BE2C (cell line): Measurements from ENCODE around the gene ADGRA3.

Source experiments
- DNase-seq: peaks from one replicate; pipeline ENCODE4 v3.0.0-alpha.2; 2020
- H3K27me3 ChIP-seq: fragments of 250-450 bp; sonication (Bioruptor Pico); 2 replicates; pipeline ENCODE4 v1.5.1; 2020; ENCODE audit warnings: mild to moderate bottlenecking
- H3K36me3 ChIP-seq: fragments of 250-450 bp; sonication (Bioruptor Pico); 2 replicates; pipeline ENCODE4 v1.5.1; 2020; ENCODE audit warnings: mild to moderate bottlenecking
- H3K4me1 ChIP-seq: fragments of 250-450 bp; sonication (Bioruptor Pico); 2 replicates; pipeline ENCODE4 v1.5.1; 2020
- H3K4me3 ChIP-seq: 2 replicates; pipeline ENCODE4 v1.5.1; 2011; ENCODE audit warnings: low read depth, low read length
- H3K9me3 ChIP-seq: fragments of 250-450 bp; sonication (Bioruptor Pico); 2 replicates; pipeline ENCODE4 v1.5.1; 2020
- TF ChIP-seq, protein P1 (sequence below): IDR thresholded peaks from 2 replicates; pipeline ENCODE4 v1.5.1; 2012; ENCODE audit warnings: mild to moderate bottlenecking, low read depth, low read length

Gene ADGRA3

DNA sequence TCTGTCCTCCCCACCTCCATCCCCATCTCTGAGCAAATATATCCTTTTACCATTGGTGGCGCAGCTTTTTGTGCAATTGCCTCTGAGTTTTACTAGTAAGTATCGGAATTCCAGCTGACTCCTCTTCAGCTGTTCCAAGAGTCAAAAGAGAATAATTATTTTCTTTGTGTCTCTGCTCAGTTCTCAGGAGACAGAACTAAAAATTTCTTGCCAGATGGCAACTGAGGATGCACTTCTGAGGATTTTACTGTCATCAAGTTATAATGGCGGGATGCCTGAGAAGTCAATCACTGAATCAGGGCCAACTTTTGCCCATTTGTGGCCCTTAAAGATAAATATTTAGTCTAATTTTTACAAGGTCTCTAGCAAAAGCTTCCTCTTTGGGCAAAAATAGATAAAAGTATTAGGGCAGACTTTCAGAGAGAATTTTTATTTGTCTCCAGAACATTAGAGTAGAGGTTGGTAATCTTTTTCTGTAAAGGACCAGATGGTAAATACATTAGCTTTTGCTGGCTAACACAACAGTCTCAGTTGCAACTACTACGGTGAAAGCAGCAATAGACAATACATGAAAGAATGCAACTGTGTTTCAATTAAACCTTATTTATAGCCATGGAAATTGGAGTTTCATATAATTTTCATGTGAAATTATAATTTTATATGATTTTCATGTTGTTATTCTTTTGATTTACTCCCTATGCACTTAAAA lies 15.6 kb upstream of the ADGRA3 start:
- H3K27me3 ChIP-seq, result no peaks in the 10 kb centered on the region
- H3K36me3 ChIP-seq, result no peaks in the 10 kb centered on the region
- TF ChIP-seq, protein P1, sequence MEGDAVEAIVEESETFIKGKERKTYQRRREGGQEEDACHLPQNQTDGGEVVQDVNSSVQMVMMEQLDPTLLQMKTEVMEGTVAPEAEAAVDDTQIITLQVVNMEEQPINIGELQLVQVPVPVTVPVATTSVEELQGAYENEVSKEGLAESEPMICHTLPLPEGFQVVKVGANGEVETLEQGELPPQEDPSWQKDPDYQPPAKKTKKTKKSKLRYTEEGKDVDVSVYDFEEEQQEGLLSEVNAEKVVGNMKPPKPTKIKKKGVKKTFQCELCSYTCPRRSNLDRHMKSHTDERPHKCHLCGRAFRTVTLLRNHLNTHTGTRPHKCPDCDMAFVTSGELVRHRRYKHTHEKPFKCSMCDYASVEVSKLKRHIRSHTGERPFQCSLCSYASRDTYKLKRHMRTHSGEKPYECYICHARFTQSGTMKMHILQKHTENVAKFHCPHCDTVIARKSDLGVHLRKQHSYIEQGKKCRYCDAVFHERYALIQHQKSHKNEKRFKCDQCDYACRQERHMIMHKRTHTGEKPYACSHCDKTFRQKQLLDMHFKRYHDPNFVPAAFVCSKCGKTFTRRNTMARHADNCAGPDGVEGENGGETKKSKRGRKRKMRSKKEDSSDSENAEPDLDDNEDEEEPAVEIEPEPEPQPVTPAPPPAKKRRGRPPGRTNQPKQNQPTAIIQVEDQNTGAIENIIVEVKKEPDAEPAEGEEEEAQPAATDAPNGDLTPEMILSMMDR, result no peak
- no peak for DNase-seq
- H3K4me3 ChIP-seq, result no peak overlapping the region
- no peaks in the 10 kb centered on the region for H3K4me1 ChIP-seq
- peaks cover 2% of the 10 kb centered on the region; the same call in 1 of the 2 replicates for H3K9me3 ChIP-seq

DNA sequence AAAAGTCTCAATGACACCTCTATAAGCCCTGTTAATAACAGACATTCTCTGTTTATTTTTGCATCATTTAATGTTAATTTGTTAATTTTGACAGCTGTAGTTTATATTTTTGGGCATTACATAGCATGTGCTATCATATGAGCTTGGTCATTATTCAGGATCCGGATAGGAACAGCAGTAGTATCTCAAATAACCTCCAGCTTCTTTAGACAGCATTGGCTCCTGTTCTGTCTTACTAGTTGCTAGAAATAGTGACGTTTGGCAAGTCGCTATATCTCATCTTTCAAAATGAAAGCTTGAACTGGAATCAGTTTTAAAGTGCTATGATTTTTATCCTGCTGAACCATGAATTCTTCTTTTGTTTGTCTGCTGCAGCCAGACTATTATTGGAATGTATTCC lies 9.0 kb upstream of the ADGRA3 start:
- DNase-seq, result no peak
- no peaks in the 10 kb centered on the region for H3K9me3 ChIP-seq
- H3K4me3 ChIP-seq, result no peak overlapping the region
- H3K36me3 ChIP-seq, result no peaks in the 10 kb centered on the region
- TF ChIP-seq, protein P1, result no peak
- no peaks in the 10 kb centered on the region for H3K27me3 ChIP-seq
- no peaks in the 10 kb centered on the region for H3K4me1 ChIP-seq

- no peak for DNase-seq
- TF ChIP-seq, protein P1, result no peak
- H3K4me1 ChIP-seq, result no peaks in the 10 kb centered on the region
- no peaks in the 10 kb centered on the region for H3K36me3 ChIP-seq
- H3K4me3 ChIP-seq, result no peak overlapping the region
- no peaks in the 10 kb centered on the region for H3K9me3 ChIP-seq
- no peaks in the 10 kb centered on the region for H3K27me3 ChIP-seq
Measured at GRCh38 chr4:22522706-22523501, 7.0 kb upstream of the ADGRA3 start.

GRCh38 chr4:22522206-22522605 lies 6.3 kb upstream of the ADGRA3 start:
- no peak for DNase-seq
- Histone ChIP-seq H3K9me3 (no peaks in the 10 kb centered on the region), H3K36me3 (no peaks in the 10 kb centered on the region), H3K27me3 (no peaks in the 10 kb centered on the region), H3K4me3 (no peak overlapping the region), H3K4me1 (no peaks in the 10 kb centered on the region)
- TF ChIP-seq, protein P1, result no peak

- DNase-seq, result no peak
- Histone ChIP-seq H3K9me3 (no peaks in the 10 kb centered on the region), H3K4me1 (no peaks in the 10 kb centered on the region), H3K36me3 (no peaks in the 10 kb centered on the region), H3K4me3 (no peak overlapping the region), H3K27me3 (no peaks in the 10 kb centered on the region)
- TF ChIP-seq, protein P1, result no peak
Measured at GRCh38 chr4:22521240-22521639, 5.4 kb upstream of the ADGRA3 start.
